CD14-positive monocyte (primary cell): ENCODE measurements around the gene PWWP2B. TPM values are rescaled to one million over a fixed set of nuclear protein-coding genes. Genes with fewer than 3 reads are reported as not detected.

Source experiments
- DNase-seq, 3 donors: peaks; one replicate each; pipeline ENCODE4 v3.0.0-alpha.2; 2011 to 2022
- H2AFZ ChIP-seq: 2 replicates; pipeline ENCODE4 v1.6.0; 2012; ENCODE audit warnings: mild to moderate bottlenecking, low read depth, low read length, inconsistent platforms; ENCODE audit not compliant: insufficient read depth, poor library complexity, severe bottlenecking
- H3K27ac ChIP-seq, 2 donors: 1 replicate in 1 of 2; 2 replicates in 1 of 2; pipeline ENCODE4 v1.5.1; 2012 to 2013; ENCODE audit warnings: low read length in 2 of 2, control low read depth in 1 of 2, inconsistent platforms in 1 of 2, low read depth in 1 of 2, mild to moderate bottlenecking in 1 of 2
- H3K27me3 ChIP-seq, 2 donors: one replicate each; pipeline versions ENCODE4 v1.6.0 to v1.6.1; 2011 to 2013; ENCODE audit warnings: low read length in 2 of 2; ENCODE audit not compliant: control insufficient read depth in 2 of 2, insufficient read depth in 2 of 2
- H3K36me3 ChIP-seq, 2 donors: replicated peaks in 1 of 2; 1 replicate in 1 of 2; 2 replicates in 1 of 2; pipeline versions ENCODE4 v1.5.1 to v1.6.1; 2012 to 2013; ENCODE audit warnings: low read length in 2 of 2, control low read depth in 1 of 2, inconsistent platforms in 1 of 2, mild to moderate bottlenecking in 1 of 2; ENCODE audit not compliant: insufficient read depth in 2 of 2, control insufficient read depth in 1 of 2
- H3K4me1 ChIP-seq, 2 donors: 1 replicate in 1 of 2; 2 replicates in 1 of 2; pipeline versions ENCODE4 v1.5.1 to v1.6.1; 2012 to 2013; ENCODE audit warnings: low read length in 2 of 2, control low read depth in 1 of 2, inconsistent platforms in 1 of 2, mild to moderate bottlenecking in 1 of 2, moderate library complexity in 1 of 2; ENCODE audit not compliant: insufficient read depth in 2 of 2, control insufficient read depth in 1 of 2
- H3K4me2 ChIP-seq: replicated peaks from 2 replicates; pipeline ENCODE3; 2012; ENCODE audit warnings: low read length, moderate library complexity, mild to moderate bottlenecking; ENCODE audit not compliant: poor library complexity, severe bottlenecking; ENCODE audit errors: extremely low read depth
- H3K4me3 ChIP-seq, 3 experiments: fragments of 200-600 bp in 1 of 3; sonication (generic) in 1 of 3; replicated peaks in 1 of 3; 1 replicate in 2 of 3; 2 replicates in 1 of 3; pipeline ENCODE4 v1.5.1; 2011 to 2013; ENCODE audit warnings: low read length in 3 of 3, mild to moderate bottlenecking in 3 of 3, control low read depth in 2 of 3, low read depth in 2 of 3, inconsistent platforms in 1 of 3, moderate library complexity in 1 of 3
- H3K79me2 ChIP-seq: 2 replicates; pipeline ENCODE4 v1.6.0; 2012; ENCODE audit warnings: mild to moderate bottlenecking, control low read depth, inconsistent platforms, low read length, moderate library complexity; ENCODE audit not compliant: insufficient read depth
- H3K9ac ChIP-seq: 2 replicates; pipeline ENCODE4 v1.6.0; 2017; ENCODE audit warnings: low read length, mild to moderate bottlenecking; ENCODE audit not compliant: insufficient read depth, poor library complexity, severe bottlenecking
- H3K9me3 ChIP-seq, 2 donors: replicated peaks in 1 of 2; 1 replicate in 1 of 2; 2 replicates in 1 of 2; pipeline versions ENCODE4 v1.5.1 to v1.6.1; 2012 to 2013; ENCODE audit warnings: low read length in 2 of 2, control low read depth in 1 of 2; ENCODE audit not compliant: control insufficient read depth in 1 of 2, insufficient read depth in 1 of 2
- H4K20me1 ChIP-seq: 2 replicates; pipeline ENCODE4 v1.6.0; 2012; ENCODE audit warnings: mild to moderate bottlenecking, low read length, control low read depth, moderate library complexity; ENCODE audit not compliant: insufficient read depth
- H3K27ac Mint-ChIP-seq, 7 donors: one replicate each; pipeline ENCODE4 v1.8.0; 2020; ENCODE audit warnings: mild to moderate bottlenecking in 7 of 7, mixed read lengths in 7 of 7, moderate library complexity in 6 of 7, inconsistent platforms in 2 of 7
- H3K27me3 Mint-ChIP-seq, 3 donors: one replicate each; pipeline ENCODE4 v1.8.0; 2021 to 2022; ENCODE audit warnings: low read depth in 3 of 3, mild to moderate bottlenecking in 3 of 3, mixed read lengths in 3 of 3, moderate library complexity in 3 of 3, inconsistent platforms in 1 of 3
- H3K36me3 Mint-ChIP-seq, 2 donors: one replicate each; pipeline ENCODE4 v1.8.0; 2020; ENCODE audit warnings: mixed read lengths in 2 of 2, inconsistent platforms in 1 of 2, mild to moderate bottlenecking in 1 of 2
- H3K4me1 Mint-ChIP-seq: one replicate; pipeline ENCODE4 v1.8.0; 2020; ENCODE audit warnings: mild to moderate bottlenecking, mixed read lengths
- H3K4me3 Mint-ChIP-seq, 2 donors: one replicate each; pipeline ENCODE4 v1.8.0; 2020; ENCODE audit warnings: mild to moderate bottlenecking in 2 of 2, mixed read lengths in 2 of 2, moderate library complexity in 1 of 2
- H3K9me3 Mint-ChIP-seq, 7 donors: one replicate each; pipeline ENCODE4 v1.8.0; 2020 to 2022; ENCODE audit warnings: mixed read lengths in 7 of 7, mild to moderate bottlenecking in 6 of 7, moderate library complexity in 6 of 7, inconsistent platforms in 2 of 7
- CTCF ChIP-seq: fragments of 200-600 bp; IDR thresholded peaks from one replicate; pipeline ENCODE4 v1.8.0; 2022; ENCODE audit warnings: antibody characterized with exemption, mild to moderate bottlenecking
- WGBS: methylation state at CpG from one replicate; pipeline ENCODE4 v1.1.5; 2013; ENCODE audit warnings: missing lambda C conversion rate; ENCODE audit not compliant: insufficient coverage; 5-methylcytosine and 5-hydroxymethylcytosine counted together
- intact Hi-C, 2 donors: fragments of 100-400 bp; cut with micrococcal nuclease; formaldehyde crosslinking; loops; one replicate each; pipeline versions ENCODE4 v1.15.0 to v1.15.1; 2023
- polyA plus RNA-seq, 3 donors: library from polyadenylated mRNA; depleted of rRNA in 1 of 3; unstranded in 2 of 3; stranded (reverse) in 1 of 3; fragments of 300-500 nt in 2 of 3; fragments of >200 nt in 1 of 3; fragmentation: Illumina TruSeq in 2 of 3; gene quantifications; 1 replicate in 2 of 3; 2 replicates in 1 of 3; pipeline ENCODE4 v1.2.3, GENCODE V29; 2012 to 2021

The PWWP2B gene
- polyA plus RNA-seq, 3 donors, result 2.4 to 6.9 (median 2.7) TPM

DNA sequence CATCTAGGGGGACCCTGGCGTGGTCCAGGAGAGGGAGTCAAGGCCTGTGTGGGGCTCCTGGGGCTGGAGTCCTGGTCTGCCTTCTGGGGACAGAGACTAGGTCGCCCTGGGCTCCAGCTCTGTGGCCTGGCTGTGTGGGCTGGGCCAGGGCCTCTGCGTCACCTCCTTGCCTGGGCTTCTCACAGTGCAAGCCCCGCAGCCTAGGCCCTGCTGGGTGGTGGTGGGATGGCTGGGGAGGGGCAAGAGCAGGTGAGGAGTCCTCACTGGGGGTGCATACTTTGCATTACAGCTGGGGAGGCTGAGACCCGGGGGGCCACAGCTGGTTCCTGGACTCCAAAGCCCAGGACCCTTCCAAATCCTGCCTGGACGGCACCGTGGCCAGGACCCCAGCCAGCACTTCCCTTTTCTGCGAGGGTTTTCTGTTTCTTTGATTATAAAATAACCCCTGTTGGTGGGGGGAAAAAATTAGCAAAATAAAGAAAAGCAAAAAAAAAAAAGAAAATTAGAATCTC, 23.5 kb downstream of the PWWP2B start:
- WGBS, result 0% methylated on average over 5 of the region's 8 CpGs
- DNase-seq, result peak; percentile 50 to 64 (median 60)
- H3K4me3 Mint-ChIP-seq, result peak overlapping the region; percentile 64 to 65
- no peaks in the 10 kb centered on the region for H3K9me3 ChIP-seq
- H3K27ac Mint-ChIP-seq, result peak overlapping the region; percentile 91 to 99 (median 95)
- peaks cover 0 to 2% (median 0%) of the 10 kb centered on the region in 7 donors for H3K9me3 Mint-ChIP-seq
- H3K27ac ChIP-seq, result peak overlapping the region; percentile 91 to 96
- peak overlapping the region; percentile 68 for H3K4me2 ChIP-seq
- peak overlapping the region in 1 of 3 experiments; percentile 70 for H3K4me3 ChIP-seq
- H4K20me1 ChIP-seq, result no peaks in the 10 kb centered on the region
- H2AFZ ChIP-seq, result peak overlapping the region; percentile 46
- H3K4me1 ChIP-seq, result peaks cover 83 to 85% of the 10 kb centered on the region in 2 donors
- intact Hi-C loops, result loop anchor here in 1 of 2 donors (2.0 kb wide), 2 partner anchors 22 to 26 kb away; no protein-coding TSS in a partner anchor
- H3K27me3 Mint-ChIP-seq, result no peaks in the 10 kb centered on the region
- H3K9ac ChIP-seq, result peak overlapping the region; percentile 78
- H3K36me3 ChIP-seq, result peaks cover 2 to 4% of the 10 kb centered on the region in 2 donors
- H3K79me2 ChIP-seq, result peaks cover 37% of the 10 kb centered on the region
- peaks cover 70% of the 10 kb centered on the region for H3K4me1 Mint-ChIP-seq
- H3K36me3 Mint-ChIP-seq, result peaks cover 3 to 5% of the 10 kb centered on the region in 2 donors
- no peaks in the 10 kb centered on the region for H3K27me3 ChIP-seq
- no peak for TF ChIP-seq CTCF

- DNase-seq, result peak; percentile 66 to 80 (median 71)
- no peaks in the 10 kb centered on the region for H3K27me3 Mint-ChIP-seq
- H3K4me1 ChIP-seq, result peaks cover 76 to 78% of the 10 kb centered on the region in 2 donors
- under 1% methylated on average over 29 of the region's 33 CpGs for WGBS
- peaks cover 64% of the 10 kb centered on the region for H3K4me1 Mint-ChIP-seq
- TF ChIP-seq CTCF, result no peak
- peak overlapping the region; percentile 68 for H3K4me2 ChIP-seq
- no peaks in the 10 kb centered on the region for H3K36me3 ChIP-seq
- peaks cover 30% of the 10 kb centered on the region for H3K79me2 ChIP-seq
- no peaks in the 10 kb centered on the region for H3K9me3 ChIP-seq
- peak overlapping the region in 2 of 3 experiments; percentile 17 to 70 for H3K4me3 ChIP-seq
- peak overlapping the region; percentile 91 to 99 (median 95) for H3K27ac Mint-ChIP-seq
- H2AFZ ChIP-seq, result no peak overlapping the region
- intact Hi-C loops, result loop anchor here in 1 of 2 donors (2.0 kb wide), 2 partner anchors 22 to 26 kb away; no protein-coding TSS in a partner anchor
- H3K27ac ChIP-seq, result peak overlapping the region; percentile 91 to 96
- no peaks in the 10 kb centered on the region for H4K20me1 ChIP-seq
- H3K9ac ChIP-seq, result peak overlapping the region; percentile 78
- peak overlapping the region; percentile 62 to 70 for H3K4me3 Mint-ChIP-seq
- H3K36me3 Mint-ChIP-seq, result peaks cover 0 to 2% of the 10 kb centered on the region in 2 donors
- no peaks in the 10 kb centered on the region for H3K27me3 ChIP-seq
- H3K9me3 Mint-ChIP-seq, result peaks cover 0 to 2% (median 0%) of the 10 kb centered on the region in 7 donors
Observed at GRCh38 chr10:132420981-132421846, 24.2 kb downstream of the PWWP2B start.
